Measurements from ENCODE around the gene GALNT6. TPM values are rescaled to one million over a fixed set of nuclear protein-coding genes. Genes with fewer than 3 reads are reported as not detected.

GALNT6 gene
- total and polyA plus RNA-seq, 2 of the 13 experiments (the other 11 are each of a cell fraction or from before 2014, with no cell fraction given): 1.0 to 1.1 TPM

GRCh38 chr12:51390457-51390856, 749 bp downstream of the GALNT6 start:
- POLR2A ChIA-PET: interaction anchor here (0.6 kb wide), 1 partner anchor 467 kb away, joined by 4 read pairs; no protein-coding TSS in a partner anchor
- ATAC-seq: 0 out of 3 replicates have a peak, but pooled peaks have one; percentile 11
- BruUV-seq (replicated peaks): no TSS peak
- Histone ChIP-seq H3K9me3 (ENCODE audit: low read length) (no peaks in the 10 kb centered on the region), H4K20me1 (ENCODE audit: insufficient read depth, low read length) (no peaks in the 10 kb centered on the region), H3K4me3 (replicated peaks in 1 of 3; ENCODE audit: insufficient read depth in 1 of 3, low read depth in 2 of 3, low read length in 3 of 3) (no peak overlapping the region), H3K9ac (ENCODE audit: insufficient read depth, low read depth, low read length) (no peak overlapping the region), H3K79me2 (ENCODE audit: insufficient read depth, low read length) (no peaks in the 10 kb centered on the region), H3K36me3 (replicated peaks in 1 of 2; ENCODE audit: control insufficient read depth in 1 of 2, insufficient read depth in 2 of 2, low read length in 2 of 2) (no peaks in the 10 kb centered on the region), H3K27me3 (ENCODE audit: control insufficient read depth in 1 of 2, insufficient read depth in 2 of 2, low read length in 2 of 2) (peaks cover 5 to 26% of the 10 kb centered on the region in 2 experiments; a peak in 3 of 5 replicates), H3K27ac (ENCODE audit: extremely low read length, insufficient read depth, low read length) (no peak overlapping the region), H3K4me1 (ENCODE audit: insufficient read depth, low read length) (peaks cover 8% of the 10 kb centered on the region; the same call in 1 of the 2 replicates), H2AFZ (ENCODE audit: low read length) (peak overlapping the region; percentile 1), H3K4me2 (ENCODE audit: low read depth, low read length) (peak overlapping the region; percentile 89)
- DNase-seq (ENCODE audit: low spot score): no peak
- 81% methylated on average over 4 of the region's 6 CpGs for WGBS (ENCODE audit: low lambda C conversion rate)
- no peak for TF ChIP-seq PRDM4 (CRISPR knock-in tag; IDR thresholded peaks at IDR 0.05; ENCODE audit: borderline replicate concordance)
- TF ChIP-seq ZFY (CRISPR knock-in tag; IDR thresholded peaks at IDR 0.05): no peak
- TF ChIP-seq E2F2 (CRISPR knock-in tag; IDR thresholded peaks at IDR 0.05; ENCODE audit: borderline replicate concordance): no peak
- no peak for TF ChIP-seq ZNF790 (CRISPR knock-in tag; IDR thresholded peaks at IDR 0.05; ENCODE audit: borderline replicate concordance)
- no peak for TF ChIP-seq ZFX (CRISPR knock-in tag; IDR thresholded peaks at IDR 0.05; ENCODE audit: low read depth)
- no peak for TF ChIP-seq ZNF20 (CRISPR knock-in tag; IDR thresholded peaks at IDR 0.05)
- TF ChIP-seq MEF2D (CRISPR knock-in tag; IDR thresholded peaks at IDR 0.05): no peak
- TF ChIP-seq MATR3 (CRISPR knock-in tag; IDR thresholded peaks at IDR 0.05): no peak
- TF ChIP-seq ZNF616 (CRISPR knock-in tag; IDR thresholded peaks at IDR 0.05; ENCODE audit: low read depth): no peak
- TF ChIP-seq ZEB1 (IDR thresholded peaks at IDR 0.05; ENCODE audit: insufficient replicate concordance, low read depth): no peak
- no peak for TF ChIP-seq ZNF747 (CRISPR knock-in tag; IDR thresholded peaks at IDR 0.05; ENCODE audit: borderline replicate concordance)
- TF ChIP-seq SMARCC2 (IDR thresholded peaks at IDR 0.05): no peak
- TF ChIP-seq, protein P1, sequence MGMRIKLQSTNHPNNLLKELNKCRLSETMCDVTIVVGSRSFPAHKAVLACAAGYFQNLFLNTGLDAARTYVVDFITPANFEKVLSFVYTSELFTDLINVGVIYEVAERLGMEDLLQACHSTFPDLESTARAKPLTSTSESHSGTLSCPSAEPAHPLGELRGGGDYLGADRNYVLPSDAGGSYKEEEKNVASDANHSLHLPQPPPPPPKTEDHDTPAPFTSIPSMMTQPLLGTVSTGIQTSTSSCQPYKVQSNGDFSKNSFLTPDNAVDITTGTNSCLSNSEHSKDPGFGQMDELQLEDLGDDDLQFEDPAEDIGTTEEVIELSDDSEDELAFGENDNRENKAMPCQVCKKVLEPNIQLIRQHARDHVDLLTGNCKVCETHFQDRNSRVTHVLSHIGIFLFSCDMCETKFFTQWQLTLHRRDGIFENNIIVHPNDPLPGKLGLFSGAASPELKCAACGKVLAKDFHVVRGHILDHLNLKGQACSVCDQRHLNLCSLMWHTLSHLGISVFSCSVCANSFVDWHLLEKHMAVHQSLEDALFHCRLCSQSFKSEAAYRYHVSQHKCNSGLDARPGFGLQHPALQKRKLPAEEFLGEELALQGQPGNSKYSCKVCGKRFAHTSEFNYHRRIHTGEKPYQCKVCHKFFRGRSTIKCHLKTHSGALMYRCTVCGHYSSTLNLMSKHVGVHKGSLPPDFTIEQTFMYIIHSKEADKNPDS (CRISPR knock-in tag; IDR thresholded peaks at IDR 0.05): no peak
- no peak for TF ChIP-seq NKX3-1 (CRISPR knock-in tag; IDR thresholded peaks at IDR 0.05)
- no peak for TF ChIP-seq DBP (CRISPR knock-in tag; IDR thresholded peaks at IDR 0.05; ENCODE audit: not compliant biosample characterization)
- CTCF ChIA-PET (ENCODE audit: low intra/inter-chr PET ratio, low total read pairs): no interaction called here
- intact Hi-C loops (cut with micrococcal nuclease; ENCODE audit: unreplicated experiment): no loop called here
- in situ Hi-C loops (cut with HindIII; ENCODE audit: extremely low pct_ligation_motif_present, low pct_unique_long_range_greater_than_20kb): no loop called here
- FAIRE-seq: no peak

All from HepG2 (cell line).